Measurements from ENCODE around the gene WWOX. TPM values are rescaled to one million over a fixed set of nuclear protein-coding genes. Genes with fewer than 3 reads are reported as not detected.
A peak's percentile ranks its signal among the peaks of the same experiment; 100 is the strongest.

Gene WWOX
- total RNA-seq, 1 donor from 2014 or later: 18.6 TPM

GRCh38 chr16:78096386-78096785, 3.1 kb upstream of the WWOX start:
- Mint-ChIP-seq H3K4me1 (ENCODE audit: unreplicated experiment) (peaks cover 8% of the 10 kb centered on the region), H3K9me3 (ENCODE audit: unreplicated experiment) (peaks cover 4% of the 10 kb centered on the region), H3K4me3 (ENCODE audit: unreplicated experiment) (no peak overlapping the region), H3K36me3 (ENCODE audit: low read depth, unreplicated experiment) (peaks cover 3% of the 10 kb centered on the region), H3K27ac (ENCODE audit: unreplicated experiment) (no peak overlapping the region), H3K27me3 (ENCODE audit: unreplicated experiment) (peaks cover 3% of the 10 kb centered on the region)
- DNase-seq (ENCODE audit: low spot score): no peak
- TF ChIP-seq CTCF (IDR thresholded peaks at IDR 0.05; ENCODE audit: unreplicated experiment): no peak

GRCh38 chr16:78097548-78097947, 1.9 kb upstream of the WWOX start:
- H3K36me3 Mint-ChIP-seq (ENCODE audit: low read depth, unreplicated experiment): peaks cover 3% of the 10 kb centered on the region

GRCh38 chr16:78098087-78098486, 1.4 kb upstream of the WWOX start:
- no peak overlapping the region for H3K27ac Mint-ChIP-seq (ENCODE audit: unreplicated experiment)
- DNase-seq (ENCODE audit: low spot score): no peak
- no peak for TF ChIP-seq CTCF (IDR thresholded peaks at IDR 0.05; ENCODE audit: unreplicated experiment)
- peaks cover 1% of the 10 kb centered on the region for H3K27me3 Mint-ChIP-seq (ENCODE audit: unreplicated experiment)
- peaks cover 3% of the 10 kb centered on the region for H3K36me3 Mint-ChIP-seq (ENCODE audit: low read depth, unreplicated experiment)
- H3K9me3 Mint-ChIP-seq (ENCODE audit: unreplicated experiment): peaks cover 4% of the 10 kb centered on the region
- H3K4me3 Mint-ChIP-seq (ENCODE audit: unreplicated experiment): no peak overlapping the region
- peaks cover 8% of the 10 kb centered on the region for H3K4me1 Mint-ChIP-seq (ENCODE audit: unreplicated experiment)

More at GRCh38 chr16:78097548-78097947, 1.9 kb upstream of the WWOX start:
- no peak for DNase-seq (ENCODE audit: low spot score)
- TF ChIP-seq CTCF (IDR thresholded peaks at IDR 0.05; ENCODE audit: unreplicated experiment): no peak
- peaks cover 2% of the 10 kb centered on the region for H3K27me3 Mint-ChIP-seq (ENCODE audit: unreplicated experiment)
- no peak overlapping the region for H3K27ac Mint-ChIP-seq (ENCODE audit: unreplicated experiment)
- peaks cover 8% of the 10 kb centered on the region for H3K4me1 Mint-ChIP-seq (ENCODE audit: unreplicated experiment)
- H3K9me3 Mint-ChIP-seq (ENCODE audit: unreplicated experiment): peaks cover 4% of the 10 kb centered on the region
- no peak overlapping the region for H3K4me3 Mint-ChIP-seq (ENCODE audit: unreplicated experiment)

GRCh38 chr16:78098595-78099270, 721 bp upstream of the WWOX start:
- H3K4me3 Mint-ChIP-seq (ENCODE audit: unreplicated experiment): peak overlapping the region; percentile 87
- peaks cover 4% of the 10 kb centered on the region for H3K9me3 Mint-ChIP-seq (ENCODE audit: unreplicated experiment)
- H3K27me3 Mint-ChIP-seq (ENCODE audit: unreplicated experiment): no peaks in the 10 kb centered on the region
- peaks cover 8% of the 10 kb centered on the region for H3K4me1 Mint-ChIP-seq (ENCODE audit: unreplicated experiment)
- no peak for TF ChIP-seq CTCF (IDR thresholded peaks at IDR 0.05; ENCODE audit: unreplicated experiment)
- peak overlapping the region; percentile 89 for H3K27ac Mint-ChIP-seq (ENCODE audit: unreplicated experiment)
- peaks cover 3% of the 10 kb centered on the region for H3K36me3 Mint-ChIP-seq (ENCODE audit: low read depth, unreplicated experiment)
- DNase-seq (ENCODE audit: low spot score): no peak

GRCh38 chr16:78100112-78100467, 636 bp downstream of the WWOX start:
- Mint-ChIP-seq H3K4me1 (ENCODE audit: unreplicated experiment) (peaks cover 8% of the 10 kb centered on the region), H3K36me3 (ENCODE audit: low read depth, unreplicated experiment) (peaks cover 3% of the 10 kb centered on the region), H3K27me3 (ENCODE audit: unreplicated experiment) (peaks cover 1% of the 10 kb centered on the region), H3K27ac (ENCODE audit: unreplicated experiment) (no peak overlapping the region), H3K4me3 (ENCODE audit: unreplicated experiment) (peak overlapping the region; percentile 87), H3K9me3 (ENCODE audit: unreplicated experiment) (peaks cover 4% of the 10 kb centered on the region)
- DNase-seq (ENCODE audit: low spot score): no peak
- TF ChIP-seq CTCF (IDR thresholded peaks at IDR 0.05; ENCODE audit: unreplicated experiment): no peak
